Measurements from ENCODE around the gene SNUPN. TPM values are rescaled to one million over a fixed set of nuclear protein-coding genes. Genes with fewer than 3 reads are reported as not detected.
A peak's percentile ranks its signal among the peaks of the same experiment; 100 is the strongest.

SNUPN gene
- total RNA-seq, 4 donors from 2014 or later: 17.6 to 23.2 (median 18.7) TPM

GRCh38 chr15:75599401-75599800 is 26.1 kb downstream of the SNUPN start:
- DNase-seq (ENCODE audit: low spot score): no peak
- TF ChIP-seq CTCF (IDR thresholded peaks at IDR 0.05): no peak
- ATAC-seq (ENCODE audit: low FRiP score): no peak

- ATAC-seq (ENCODE audit: low FRiP score) (no peak), DNase-seq (ENCODE audit: low spot score) (no peak)
- no peak for TF ChIP-seq CTCF (IDR thresholded peaks at IDR 0.05)
Observed at GRCh38 chr15:75598361-75598760, 27.2 kb downstream of the SNUPN start.

GRCh38 chr15:75597667-75598341 is 27.7 kb downstream of the SNUPN start:
- ATAC-seq (ENCODE audit: low FRiP score) (no peak), DNase-seq (ENCODE audit: low spot score) (no peak)
- no peak for TF ChIP-seq CTCF (IDR thresholded peaks at IDR 0.05)

- ATAC-seq (ENCODE audit: low FRiP score) (no peak), DNase-seq (ENCODE audit: low spot score) (no peak)
- TF ChIP-seq CTCF (IDR thresholded peaks at IDR 0.05): no peak
Observed at GRCh38 chr15:75596703-75597345, 28.7 kb downstream of the SNUPN start.

GRCh38 chr15:75594276-75594675 is 31.2 kb downstream of the SNUPN start:
- no peak for TF ChIP-seq CTCF (IDR thresholded peaks at IDR 0.05)
- peak; percentile 19 for ATAC-seq (ENCODE audit: low FRiP score)
- DNase-seq (ENCODE audit: low spot score): no peak

DNA sequence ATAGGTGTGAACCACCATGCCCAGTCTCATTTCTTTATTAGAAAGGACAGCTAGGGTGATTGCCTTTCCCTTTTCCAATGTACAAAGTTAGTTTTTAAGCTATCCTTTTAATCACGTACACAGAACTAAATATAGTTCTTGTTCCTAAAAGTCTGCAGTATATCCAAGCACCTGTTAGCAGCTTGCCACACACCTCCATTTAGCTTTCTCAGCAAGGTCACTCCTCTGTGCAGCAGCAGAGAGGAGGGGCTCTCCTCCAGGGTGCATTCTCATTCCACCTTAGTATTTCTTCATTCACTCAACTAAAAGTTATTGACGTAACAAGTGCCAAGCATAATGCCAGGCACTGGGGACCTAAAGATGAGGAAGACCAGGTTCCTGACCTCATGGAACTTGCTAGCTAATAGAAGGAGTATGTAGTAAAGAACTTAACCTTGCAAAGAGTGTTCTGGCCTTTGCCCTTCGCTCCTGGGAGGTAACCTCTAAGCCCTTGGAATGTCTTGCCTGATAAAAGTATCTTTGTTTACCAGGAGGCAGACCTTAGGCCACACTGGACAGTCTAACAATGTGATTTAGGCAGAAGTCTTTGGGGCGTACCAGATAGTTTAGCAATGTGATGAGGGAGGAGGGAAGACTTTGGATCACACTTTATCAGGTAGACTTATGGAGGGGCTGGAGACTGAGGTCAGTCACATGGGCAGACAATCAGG is 33.7 kb downstream of the SNUPN start:
- TF ChIP-seq CTCF (IDR thresholded peaks at IDR 0.05): no peak
- no peak for ATAC-seq (ENCODE audit: low FRiP score)
- no peak for DNase-seq (ENCODE audit: low spot score)
